Lung (tissue), 12 donors: ENCODE data around the gene ZNF106. TPM values are rescaled to one million over a fixed set of nuclear protein-coding genes. Genes with fewer than 3 reads are reported as not detected.

Experiments
- ATAC-seq: fragments of 200-7000 bp; cut with Tn5 transposase; one replicate; pipeline ENCODE4 v1.9.1; 2020; ENCODE audit warnings: moderate number of reproducible peaks; ENCODE audit not compliant: insufficient read depth, low FRiP score
- DNase-seq, 3 donors: peaks; one replicate each; pipeline ENCODE4 v3.0.0-alpha.2; 2013 to 2017
- H3K27ac ChIP-seq, 2 donors: one replicate each; pipeline ENCODE4 v1.5.1; 2013; ENCODE audit warnings: mild to moderate bottlenecking in 2 of 2, moderate library complexity in 2 of 2, control low read depth in 1 of 2, inconsistent platforms in 1 of 2, low read depth in 1 of 2, low read length in 1 of 2
- H3K27me3 ChIP-seq, 3 donors: one replicate each; pipeline ENCODE4 v1.5.1; 2013; ENCODE audit warnings: low read length in 2 of 3; ENCODE audit not compliant: control insufficient read depth in 3 of 3, insufficient read depth in 3 of 3
- H3K36me3 ChIP-seq, 4 donors: one replicate each; pipeline ENCODE4 v1.5.1; 2013; ENCODE audit warnings: low read length in 4 of 4, mild to moderate bottlenecking in 1 of 4, moderate library complexity in 1 of 4; ENCODE audit not compliant: control insufficient read depth in 4 of 4, insufficient read depth in 4 of 4
- H3K4me1 ChIP-seq, 5 donors: one replicate each; pipeline ENCODE4 v1.5.1; 2013; ENCODE audit warnings: low read length in 5 of 5, mild to moderate bottlenecking in 2 of 5, moderate library complexity in 1 of 5; ENCODE audit not compliant: control insufficient read depth in 5 of 5, insufficient read depth in 5 of 5
- H3K4me3 ChIP-seq: one replicate; pipeline ENCODE4 v1.5.1; 2013; ENCODE audit warnings: mild to moderate bottlenecking, control low read depth, moderate library complexity
- H3K9ac ChIP-seq, 2 donors: one replicate each; pipeline ENCODE4 v1.5.1; 2013; ENCODE audit warnings: low read length in 2 of 2, control low read depth in 1 of 2; ENCODE audit not compliant: insufficient read depth in 1 of 2
- H3K9me3 ChIP-seq, 4 donors: one replicate each; pipeline ENCODE4 v1.5.1; 2013; ENCODE audit warnings: low read length in 3 of 4, mild to moderate bottlenecking in 1 of 4, moderate library complexity in 1 of 4; ENCODE audit not compliant: control insufficient read depth in 4 of 4, insufficient read depth in 3 of 4
- CTCF ChIP-seq: IDR thresholded peaks from 2 replicates; pipeline ENCODE4 v1.5.1; 2012; ENCODE audit warnings: mild to moderate bottlenecking; ENCODE audit errors: control extremely low read depth, extremely low read depth
- WGBS, 2 donors: extraction: QIAGEN DNeasy Blood & Tissue Kit; methylation state at CpG; one replicate each; pipeline ENCODE4 v1.1.7; 2013; 5-methylcytosine and 5-hydroxymethylcytosine counted together
- polyA plus RNA-seq, 2 donors: library from polyadenylated mRNA; stranded (reverse); fragments of 200-250 nt; gene quantifications; one replicate each; pipeline ENCODE4 v1.2.1, GENCODE V29; 2013
- total RNA-seq, 2 donors: library from RNA; depleted of rRNA in 1 of 2; stranded (reverse); fragments of >200 nt in 1 of 2; gene quantifications; one replicate each; pipeline ENCODE4 v1.2.1, GENCODE V29; 2014 to 2021
- donor health status: control.
- donor health status: control.
- donor health status: Bipolar disorder and iron deficiency.
- donor health status: healthy.
- donor health status: DM: yes; HTN: yes; CAD: no.

ZNF106 gene
- total and polyA plus RNA-seq, 4 donors = 10.9 to 67.5 (median 41.2) TPM

- 0 to 1% methylated on average over 43 of the region's 43 CpGs for WGBS, 2 donors
- Histone ChIP-seq H3K36me3 (no peaks in the 10 kb centered on the region), H3K27me3 (no peaks in the 10 kb centered on the region), H3K4me1 (peaks cover 5 to 14% (median 9%) of the 10 kb centered on the region in 5 donors), H3K27ac (peak within 1 kb of the TSS; percentile 95 to 97), H3K9me3 (no peaks in the 10 kb centered on the region), H3K4me3 (peak within 1 kb of the TSS; percentile 71), H3K9ac (peak within 1 kb of the TSS; percentile 74 to 91)
- ATAC-seq = peak; percentile 90
- peak; percentile 94 to 97 (median 95) for DNase-seq
- TF ChIP-seq CTCF = no peak
Observed at GRCh38 chr15:42495361-42496212, 4.6 kb upstream of the ZNF106 start, which contains the start of gene SNAP23. Gene SNAP23, plus strand, starts transcription at chr15:42495634. Its CDS starts 16,213 bp downstream, at chr15:42511847.

- Histone ChIP-seq H3K4me1 (peaks cover 5 to 14% (median 10%) of the 10 kb centered on the region in 5 donors), H3K27ac (peak overlapping the region; percentile 95 to 97), H3K27me3 (no peaks in the 10 kb centered on the region), H3K36me3 (no peaks in the 10 kb centered on the region), H3K4me3 (no peak overlapping the region), H3K9ac (peak overlapping the region; percentile 41 to 91), H3K9me3 (no peaks in the 10 kb centered on the region)
- no peak for TF ChIP-seq CTCF
- DNase-seq (peak in 1 of 3 donors; percentile 72), ATAC-seq (no peak)
- 3 to 6% methylated on average over 10 of the region's 10 CpGs for WGBS, 2 donors
Observed at GRCh38 chr15:42494998-42495360, 4.0 kb upstream of the ZNF106 start.

- Histone ChIP-seq H3K27ac (peak overlapping the region in 1 of 2 donors; percentile 47), H3K27me3 (no peaks in the 10 kb centered on the region), H3K36me3 (no peaks in the 10 kb centered on the region), H3K9ac (no peak overlapping the region), H3K4me1 (peaks cover 5 to 14% (median 10%) of the 10 kb centered on the region in 5 donors), H3K9me3 (no peaks in the 10 kb centered on the region), H3K4me3 (no peak overlapping the region)
- DNase-seq = no peak
- 46 to 71% methylated on average over 1 of the region's 1 CpG for WGBS, 2 donors
- ATAC-seq = no peak
- no peak for TF ChIP-seq CTCF
Observed at GRCh38 chr15:42493679-42494078, 2.7 kb upstream of the ZNF106 start.
